ENCODE data around the gene CLSTN1.

- TF ChIP-seq, protein P1, sequence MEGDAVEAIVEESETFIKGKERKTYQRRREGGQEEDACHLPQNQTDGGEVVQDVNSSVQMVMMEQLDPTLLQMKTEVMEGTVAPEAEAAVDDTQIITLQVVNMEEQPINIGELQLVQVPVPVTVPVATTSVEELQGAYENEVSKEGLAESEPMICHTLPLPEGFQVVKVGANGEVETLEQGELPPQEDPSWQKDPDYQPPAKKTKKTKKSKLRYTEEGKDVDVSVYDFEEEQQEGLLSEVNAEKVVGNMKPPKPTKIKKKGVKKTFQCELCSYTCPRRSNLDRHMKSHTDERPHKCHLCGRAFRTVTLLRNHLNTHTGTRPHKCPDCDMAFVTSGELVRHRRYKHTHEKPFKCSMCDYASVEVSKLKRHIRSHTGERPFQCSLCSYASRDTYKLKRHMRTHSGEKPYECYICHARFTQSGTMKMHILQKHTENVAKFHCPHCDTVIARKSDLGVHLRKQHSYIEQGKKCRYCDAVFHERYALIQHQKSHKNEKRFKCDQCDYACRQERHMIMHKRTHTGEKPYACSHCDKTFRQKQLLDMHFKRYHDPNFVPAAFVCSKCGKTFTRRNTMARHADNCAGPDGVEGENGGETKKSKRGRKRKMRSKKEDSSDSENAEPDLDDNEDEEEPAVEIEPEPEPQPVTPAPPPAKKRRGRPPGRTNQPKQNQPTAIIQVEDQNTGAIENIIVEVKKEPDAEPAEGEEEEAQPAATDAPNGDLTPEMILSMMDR (IDR thresholded peaks at IDR 0.05; ENCODE audit: insufficient read depth, low read depth, low read length), result no peak
- TF ChIP-seq EZH2 (IDR thresholded peaks at IDR 0.05; ENCODE audit: insufficient read depth, low read length), result no peak
Observed at GRCh38 chr1:9846611-9847171, 22.9 kb upstream of the CLSTN1 start.

Data from astrocyte (in vitro differentiated cells and primary cell).